A549 (cell line): Measurements from ENCODE around the gene RTKN2. TPM values are rescaled to one million over a fixed set of nuclear protein-coding genes. Genes with fewer than 3 reads are reported as not detected.

Experiments used
- ATAC-seq, 2 experiments: fragments of 200-7000 bp in 1 of 2; fragments of >200 bp in 1 of 2; cut with Nextera tagmentation in 1 of 2; cut with Tn5 transposase in 1 of 2; 3 replicates each; pipeline versions ENCODE4 v1.8.0 to v1.9.1; 2018 to 2020; ENCODE audit warnings: mild to moderate bottlenecking in 1 of 2, moderate library complexity in 1 of 2
- CTCF ChIA-PET: fragments of 300-600 bp; sonication (Branson Sonifier 250); formaldehyde crosslinking; extraction: SDS; loops from one replicate; lab custom pipeline; 2021; ENCODE audit warnings: antibody characterized with exemption, inconsistent platforms; lab: Yijun Ruan, JAX
- POLR2A ChIA-PET: fragments of 350-600 bp; formaldehyde crosslinking; extraction: SDS; loops from one replicate; lab custom pipeline; 2021; ENCODE audit warnings: antibody characterized with exemption, inconsistent platforms; lab: Yijun Ruan, JAX
- DNase-seq, 2 experiments: peaks; one replicate each; pipeline versions ENCODE4 v3.0.0 to v3.0.0-alpha.2; 2011 to 2016; ENCODE audit warnings: low read depth in 1 of 2, low spot score in 1 of 2
- FAIRE-seq: peaks from 2 replicates; lab custom pipeline; 2011; peaks lifted over from hg19 to GRCh38; lab: Jason Lieb, UNC
- H3K27ac ChIP-seq, 2 experiments: fragments of >200 bp; sonication (Bioruptor Twin); formaldehyde crosslinking; 3 replicates each; pipeline ENCODE4 v1.5.1; 2016 to 2017
- H3K4me1 ChIP-seq: fragments of >200 bp; sonication (Bioruptor Twin); formaldehyde crosslinking; 3 replicates; pipeline ENCODE4 v1.6.1; 2016
- H3K4me2 ChIP-seq: fragments of >200 bp; sonication (Bioruptor Twin); formaldehyde crosslinking; 3 replicates; pipeline ENCODE4 v1.6.1; 2016
- H3K4me3 ChIP-seq: fragments of >200 bp; sonication (Bioruptor Twin); formaldehyde crosslinking; 3 replicates; pipeline ENCODE4 v1.5.1; 2016
- H3K9me3 ChIP-seq: fragments of >200 bp; sonication (Bioruptor Twin); formaldehyde crosslinking; 3 replicates; pipeline ENCODE4 v1.6.1; 2016
- BCL3 ChIP-seq: fragments of >200 bp; sonication (Bioruptor Twin); formaldehyde crosslinking; IDR thresholded peaks from 3 replicates; pipeline ENCODE4 v1.6.1; 2016
- CHD2 ChIP-seq: fragments of 150-350 bp; IDR thresholded peaks from 2 replicates; pipeline ENCODE4 v1.6.1; 2014; ENCODE audit warnings: low read length; ENCODE audit not compliant: partially characterized antibody
- CTCF ChIP-seq: fragments of >200 bp; sonication (Bioruptor Twin); formaldehyde crosslinking; IDR thresholded peaks from 3 replicates; pipeline ENCODE4 v1.5.1; 2016
- E2F6 ChIP-seq: IDR thresholded peaks from 2 replicates; pipeline ENCODE4 v1.6.1; 2012; ENCODE audit warnings: low read depth, borderline replicate concordance
- EHF ChIP-seq: fragments of 250-450 bp; sonication (Bioruptor Pico); IDR thresholded peaks from 2 replicates; pipeline ENCODE4 v1.5.0; 2020; ENCODE audit warnings: mild to moderate bottlenecking
- EHMT2 ChIP-seq: fragments of 200-600 bp; sonication (generic); IDR thresholded peaks from 2 replicates; pipeline ENCODE4 v1.6.1; 2016; ENCODE audit warnings: antibody characterized with exemption, low read depth, mild to moderate bottlenecking, moderate library complexity
- ELK1 ChIP-seq: fragments of 150-350 bp; IDR thresholded peaks from 2 replicates; pipeline ENCODE4 v1.6.1; 2014; ENCODE audit warnings: low read depth, mild to moderate bottlenecking, low read length
- ESRRA ChIP-seq: fragments of 150-350 bp; IDR thresholded peaks from 2 replicates; pipeline ENCODE4 v1.6.1; 2014; ENCODE audit warnings: mild to moderate bottlenecking, low read length, borderline replicate concordance
- HES2 ChIP-seq: fragments of >200 bp; sonication (Bioruptor Twin); formaldehyde crosslinking; IDR thresholded peaks from 2 replicates; pipeline ENCODE4 v1.6.1; 2016
- JUN ChIP-seq, 2 experiments: fragments of >200 bp; sonication (Bioruptor Twin); formaldehyde crosslinking; IDR thresholded peaks; 2 replicates in 1 of 2; 3 replicates in 1 of 2; pipeline ENCODE4 v1.6.1; 2016 to 2017
- KDM1A ChIP-seq: fragments of 200-600 bp; sonication (generic); IDR thresholded peaks from 2 replicates; pipeline ENCODE4 v1.6.1; 2016; ENCODE audit warnings: low read depth, mild to moderate bottlenecking
- MAZ ChIP-seq: fragments of 150-350 bp; IDR thresholded peaks from 2 replicates; pipeline ENCODE4 v1.6.1; 2014; ENCODE audit warnings: antibody characterized with exemption, low read depth, low read length, borderline replicate concordance
- NPAS2 ChIP-seq: fragments of 250-450 bp; sonication (Bioruptor Pico); IDR thresholded peaks from 2 replicates; pipeline ENCODE4 v1.8.0; 2022; ENCODE audit warnings: mild to moderate bottlenecking, moderate library complexity, borderline replicate concordance
- PHF8 ChIP-seq: fragments of 200-600 bp; sonication (generic); IDR thresholded peaks from 2 replicates; pipeline ENCODE4 v1.6.1; 2016; ENCODE audit warnings: low read depth, mild to moderate bottlenecking, antibody characterized with exemption, moderate library complexity, borderline replicate concordance
- POLR2AphosphoS2 ChIP-seq: conservative IDR thresholded peaks from 2 replicates; pipeline ENCODE4 v1.6.1; 2012; ENCODE audit warnings: low read length, improper control_type of control experiment, inconsistent platforms
- RAD21 ChIP-seq, 2 experiments: fragments of >200 bp in 1 of 2; sonication (Bioruptor Twin) in 1 of 2; formaldehyde crosslinking in 1 of 2; IDR thresholded peaks in 1 of 2; conservative IDR thresholded peaks in 1 of 2; 2 replicates in 1 of 2; 3 replicates in 1 of 2; pipeline ENCODE4 v1.6.1; 2012 to 2018; ENCODE audit warnings: inconsistent platforms in 1 of 2
- RARB ChIP-seq: fragments of 250-450 bp; sonication (Bioruptor Pico); IDR thresholded peaks from 2 replicates; pipeline ENCODE4 v1.8.0; 2021; ENCODE audit warnings: mild to moderate bottlenecking, moderate library complexity
- REST ChIP-seq: fragments of 200-600 bp; sonication (generic); IDR thresholded peaks from 2 replicates; pipeline ENCODE4 v1.6.1; 2016; ENCODE audit warnings: antibody characterized with exemption, mild to moderate bottlenecking, moderate library complexity
- ZC3H11A ChIP-seq: fragments of 450-650 bp; IDR thresholded peaks from 2 replicates; pipeline ENCODE4 v1.6.1; 2014; ENCODE audit warnings: antibody characterized with exemption, mild to moderate bottlenecking
- WGBS: methylation state at CpG from one replicate; pipeline ENCODE4 v1.1.6; 2017; ENCODE audit errors: missing lambda C conversion rate; 5-methylcytosine and 5-hydroxymethylcytosine counted together
- polyA plus RNA-seq, 4 experiments: library from polyadenylated mRNA; depleted of rRNA in 3 of 4; stranded (reverse); fragments of >200 nt; fragmentation: RNase III in 1 of 4; extraction: RNeasy Plus Mini Kit Qiagen cat#74134 plus additional on column Dnase treatment in 1 of 4; gene quantifications; 2 replicates in 3 of 4; 3 replicates in 1 of 4; pipeline ENCODE4 v1.2.3, GENCODE V29; 2011 to 2017

RTKN2 gene
- polyA plus RNA-seq, 2 of the 4 experiments (the other 2 are of a cell fraction) = 1.8 to 2.4 TPM

GRCh38 chr10:62182171-62182570 is 86.5 kb downstream of the RTKN2 start:
- WGBS = 44% methylated on average over 2 of the region's 2 CpGs
- Histone ChIP-seq H3K4me1 (0 out of 3 replicates have a peak, but pooled peaks cover 7% of the 10 kb centered on the region), H3K27ac (no peak overlapping the region), H3K9me3 (no peaks in the 10 kb centered on the region; the same call in 2 of the 3 replicates), H3K4me2 (no peak overlapping the region), H3K4me3 (no peak overlapping the region)
- ChIA-PET CTCF (interaction anchor here (0.9 to 1.5 kb wide), 2 partner anchors 10 kb away, joined by 3 read pairs; no protein-coding TSS in a partner anchor), POLR2A (no interaction called here)
- TF ChIP-seq JUN (IDR thresholded peaks at IDR 0.05) (no peak), E2F6 (no peak), RAD21 (conservative IDR thresholded peaks at IDR 0.05 in 1 of 2, IDR thresholded peaks at IDR 0.05 in 1 of 2) (no peak), POLR2AphosphoS2 (no peak), ZC3H11A (no peak), EHF (no peak), MAZ (no peak), ELK1 (no peak), CTCF (no peak)
- DNase-seq (no peak), ATAC-seq (no peak), FAIRE-seq (no peak)

- ChIA-PET CTCF (no interaction called here), POLR2A (no interaction called here)
- DNase-seq (no peak), FAIRE-seq (no peak), ATAC-seq (no peak)
- 0 out of 3 replicates have a peak, but pooled peaks cover 7% of the 10 kb centered on the region for H3K4me1 ChIP-seq
- H3K4me3 ChIP-seq = no peak overlapping the region
- H3K9me3 ChIP-seq = peaks cover 2% of the 10 kb centered on the region; the same call in 1 of the 3 replicates
- TF ChIP-seq EHMT2 (no peak), E2F6 (no peak), ELK1 (no peak), ESRRA (no peak), RARB (no peak), PHF8 (no peak)
- no peak overlapping the region for H3K4me2 ChIP-seq
- H3K27ac ChIP-seq = no peak overlapping the region
- 63% methylated on average over 4 of the region's 4 CpGs for WGBS
Measured at GRCh38 chr10:62180677-62181076, 88.0 kb downstream of the RTKN2 start.

- POLR2A ChIA-PET = no interaction called here
- no peak overlapping the region for H3K4me3 ChIP-seq
- CTCF ChIA-PET = no interaction called here
- no peak for TF ChIP-seq REST
- TF ChIP-seq CHD2 = no peak
- TF ChIP-seq BCL3 = no peak
- no peak for TF ChIP-seq NPAS2 (CRISPR knock-in tag)
- TF ChIP-seq CTCF = no peak
- no peak for TF ChIP-seq KDM1A
- no peak for TF ChIP-seq HES2
Measured at GRCh38 chr10:62178568-62178967, 90.1 kb downstream of the RTKN2 start.

More at GRCh38 chr10:62178568-62178967, 90.1 kb downstream of the RTKN2 start:
- ATAC-seq = no peak
- H3K27ac ChIP-seq = no peak overlapping the region
- no peak overlapping the region for H3K4me2 ChIP-seq
- no peak for FAIRE-seq
- H3K4me1 ChIP-seq = 0 out of 3 replicates have a peak, but pooled peaks cover 2% of the 10 kb centered on the region
- WGBS = 76% methylated on average over 2 of the region's 2 CpGs
- DNase-seq = no peak
- H3K9me3 ChIP-seq = peaks cover 4% of the 10 kb centered on the region; the same call in 1 of the 3 replicates
